GM23338 (cell line): ENCODE measurements around the gene MLANA.

Experiments
- CREB1 ChIP-seq: fragments of 250-450 bp; sonication (Bioruptor Pico); IDR thresholded peaks from 2 replicates; pipeline ENCODE4 v1.5.0; 2020; ENCODE audit warnings: low read depth, mild to moderate bottlenecking, moderate library complexity
- EZH2 ChIP-seq: fragments of 200-600 bp; sonication (generic); IDR thresholded peaks from one replicate; pipeline ENCODE4 v1.8.0; 2017; ENCODE audit warnings: antibody characterized with exemption, mild to moderate bottlenecking, low read depth; ENCODE audit not compliant: unreplicated experiment
- EZH2phosphoT487 ChIP-seq: fragments of 200-600 bp; sonication (generic); IDR thresholded peaks from one replicate; pipeline ENCODE4 v1.8.1; 2018; ENCODE audit warnings: antibody characterized with exemption; ENCODE audit not compliant: unreplicated experiment
- JUNB ChIP-seq: IDR thresholded peaks from one replicate; pipeline ENCODE4 v1.6.1; 2016; ENCODE audit warnings: antibody characterized with exemption; ENCODE audit not compliant: unreplicated experiment
- NANOG ChIP-seq: IDR thresholded peaks from 2 replicates; pipeline ENCODE4 v1.6.1; 2016; ENCODE audit warnings: antibody characterized with exemption, borderline replicate concordance
- POLR2AphosphoS5 ChIP-seq: IDR thresholded peaks from 2 replicates; pipeline ENCODE4 v1.6.1; 2016; ENCODE audit warnings: antibody characterized with exemption, low read depth
- ZNF331 ChIP-seq: fragments of 250-450 bp; sonication (Bioruptor Pico); IDR thresholded peaks from 2 replicates; pipeline ENCODE4 v1.5.0; 2020; ENCODE audit warnings: low read depth, mild to moderate bottlenecking, moderate library complexity
- TF ChIP-seq, protein P1 (sequence below), 2 experiments: fragments of 200-600 bp in 1 of 2; sonication (generic) in 1 of 2; conservative IDR thresholded peaks; 2 replicates each; pipeline versions ENCODE4 v1.5.1 to v1.6.1; 2016 to 2017; ENCODE audit warnings: antibody characterized with exemption in 2 of 2, low read depth in 2 of 2, mild to moderate bottlenecking in 2 of 2, moderate library complexity in 1 of 2
- TF ChIP-seq, protein P2 (sequence below): fragments of 250-450 bp; sonication (Bioruptor Pico); IDR thresholded peaks from 2 replicates; pipeline ENCODE4 v1.5.0; 2020; ENCODE audit warnings: mild to moderate bottlenecking, moderate library complexity
- TF ChIP-seq, protein P3 (sequence below): IDR thresholded peaks from one replicate; pipeline ENCODE4 v1.6.1; 2018; ENCODE audit warnings: antibody characterized with exemption; ENCODE audit not compliant: unreplicated experiment
- TF ChIP-seq, protein P4 (sequence below): IDR thresholded peaks from 2 replicates; pipeline ENCODE4 v1.6.1; 2016; ENCODE audit warnings: antibody characterized with exemption

DNA sequence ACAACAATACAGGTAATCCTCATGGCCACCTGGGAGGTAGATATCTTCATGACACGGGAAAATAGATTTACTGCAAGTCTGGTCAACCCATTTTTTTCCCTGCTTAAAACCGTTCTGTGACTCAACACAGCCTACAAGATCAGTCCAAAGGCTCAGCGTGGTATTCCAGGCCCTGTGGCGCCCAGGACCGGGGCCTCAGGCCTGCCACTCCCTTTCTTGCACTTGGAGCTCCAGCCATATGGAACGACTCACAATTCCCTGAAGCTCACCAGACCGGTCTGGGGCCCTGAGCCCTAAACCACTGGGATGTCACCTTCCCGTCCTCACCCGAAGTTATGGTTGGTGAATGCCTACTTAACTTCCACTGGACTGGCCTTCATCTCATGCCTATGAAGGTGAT is 6.5 kb upstream of the MLANA start:
- TF ChIP-seq, protein P1, sequence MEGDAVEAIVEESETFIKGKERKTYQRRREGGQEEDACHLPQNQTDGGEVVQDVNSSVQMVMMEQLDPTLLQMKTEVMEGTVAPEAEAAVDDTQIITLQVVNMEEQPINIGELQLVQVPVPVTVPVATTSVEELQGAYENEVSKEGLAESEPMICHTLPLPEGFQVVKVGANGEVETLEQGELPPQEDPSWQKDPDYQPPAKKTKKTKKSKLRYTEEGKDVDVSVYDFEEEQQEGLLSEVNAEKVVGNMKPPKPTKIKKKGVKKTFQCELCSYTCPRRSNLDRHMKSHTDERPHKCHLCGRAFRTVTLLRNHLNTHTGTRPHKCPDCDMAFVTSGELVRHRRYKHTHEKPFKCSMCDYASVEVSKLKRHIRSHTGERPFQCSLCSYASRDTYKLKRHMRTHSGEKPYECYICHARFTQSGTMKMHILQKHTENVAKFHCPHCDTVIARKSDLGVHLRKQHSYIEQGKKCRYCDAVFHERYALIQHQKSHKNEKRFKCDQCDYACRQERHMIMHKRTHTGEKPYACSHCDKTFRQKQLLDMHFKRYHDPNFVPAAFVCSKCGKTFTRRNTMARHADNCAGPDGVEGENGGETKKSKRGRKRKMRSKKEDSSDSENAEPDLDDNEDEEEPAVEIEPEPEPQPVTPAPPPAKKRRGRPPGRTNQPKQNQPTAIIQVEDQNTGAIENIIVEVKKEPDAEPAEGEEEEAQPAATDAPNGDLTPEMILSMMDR (conservative IDR thresholded peaks at IDR 0.05; ENCODE audit: low read depth in 2 of 2): no peak
- no peak for TF ChIP-seq POLR2AphosphoS5
- TF ChIP-seq EZH2: no peak
- TF ChIP-seq, protein P2, sequence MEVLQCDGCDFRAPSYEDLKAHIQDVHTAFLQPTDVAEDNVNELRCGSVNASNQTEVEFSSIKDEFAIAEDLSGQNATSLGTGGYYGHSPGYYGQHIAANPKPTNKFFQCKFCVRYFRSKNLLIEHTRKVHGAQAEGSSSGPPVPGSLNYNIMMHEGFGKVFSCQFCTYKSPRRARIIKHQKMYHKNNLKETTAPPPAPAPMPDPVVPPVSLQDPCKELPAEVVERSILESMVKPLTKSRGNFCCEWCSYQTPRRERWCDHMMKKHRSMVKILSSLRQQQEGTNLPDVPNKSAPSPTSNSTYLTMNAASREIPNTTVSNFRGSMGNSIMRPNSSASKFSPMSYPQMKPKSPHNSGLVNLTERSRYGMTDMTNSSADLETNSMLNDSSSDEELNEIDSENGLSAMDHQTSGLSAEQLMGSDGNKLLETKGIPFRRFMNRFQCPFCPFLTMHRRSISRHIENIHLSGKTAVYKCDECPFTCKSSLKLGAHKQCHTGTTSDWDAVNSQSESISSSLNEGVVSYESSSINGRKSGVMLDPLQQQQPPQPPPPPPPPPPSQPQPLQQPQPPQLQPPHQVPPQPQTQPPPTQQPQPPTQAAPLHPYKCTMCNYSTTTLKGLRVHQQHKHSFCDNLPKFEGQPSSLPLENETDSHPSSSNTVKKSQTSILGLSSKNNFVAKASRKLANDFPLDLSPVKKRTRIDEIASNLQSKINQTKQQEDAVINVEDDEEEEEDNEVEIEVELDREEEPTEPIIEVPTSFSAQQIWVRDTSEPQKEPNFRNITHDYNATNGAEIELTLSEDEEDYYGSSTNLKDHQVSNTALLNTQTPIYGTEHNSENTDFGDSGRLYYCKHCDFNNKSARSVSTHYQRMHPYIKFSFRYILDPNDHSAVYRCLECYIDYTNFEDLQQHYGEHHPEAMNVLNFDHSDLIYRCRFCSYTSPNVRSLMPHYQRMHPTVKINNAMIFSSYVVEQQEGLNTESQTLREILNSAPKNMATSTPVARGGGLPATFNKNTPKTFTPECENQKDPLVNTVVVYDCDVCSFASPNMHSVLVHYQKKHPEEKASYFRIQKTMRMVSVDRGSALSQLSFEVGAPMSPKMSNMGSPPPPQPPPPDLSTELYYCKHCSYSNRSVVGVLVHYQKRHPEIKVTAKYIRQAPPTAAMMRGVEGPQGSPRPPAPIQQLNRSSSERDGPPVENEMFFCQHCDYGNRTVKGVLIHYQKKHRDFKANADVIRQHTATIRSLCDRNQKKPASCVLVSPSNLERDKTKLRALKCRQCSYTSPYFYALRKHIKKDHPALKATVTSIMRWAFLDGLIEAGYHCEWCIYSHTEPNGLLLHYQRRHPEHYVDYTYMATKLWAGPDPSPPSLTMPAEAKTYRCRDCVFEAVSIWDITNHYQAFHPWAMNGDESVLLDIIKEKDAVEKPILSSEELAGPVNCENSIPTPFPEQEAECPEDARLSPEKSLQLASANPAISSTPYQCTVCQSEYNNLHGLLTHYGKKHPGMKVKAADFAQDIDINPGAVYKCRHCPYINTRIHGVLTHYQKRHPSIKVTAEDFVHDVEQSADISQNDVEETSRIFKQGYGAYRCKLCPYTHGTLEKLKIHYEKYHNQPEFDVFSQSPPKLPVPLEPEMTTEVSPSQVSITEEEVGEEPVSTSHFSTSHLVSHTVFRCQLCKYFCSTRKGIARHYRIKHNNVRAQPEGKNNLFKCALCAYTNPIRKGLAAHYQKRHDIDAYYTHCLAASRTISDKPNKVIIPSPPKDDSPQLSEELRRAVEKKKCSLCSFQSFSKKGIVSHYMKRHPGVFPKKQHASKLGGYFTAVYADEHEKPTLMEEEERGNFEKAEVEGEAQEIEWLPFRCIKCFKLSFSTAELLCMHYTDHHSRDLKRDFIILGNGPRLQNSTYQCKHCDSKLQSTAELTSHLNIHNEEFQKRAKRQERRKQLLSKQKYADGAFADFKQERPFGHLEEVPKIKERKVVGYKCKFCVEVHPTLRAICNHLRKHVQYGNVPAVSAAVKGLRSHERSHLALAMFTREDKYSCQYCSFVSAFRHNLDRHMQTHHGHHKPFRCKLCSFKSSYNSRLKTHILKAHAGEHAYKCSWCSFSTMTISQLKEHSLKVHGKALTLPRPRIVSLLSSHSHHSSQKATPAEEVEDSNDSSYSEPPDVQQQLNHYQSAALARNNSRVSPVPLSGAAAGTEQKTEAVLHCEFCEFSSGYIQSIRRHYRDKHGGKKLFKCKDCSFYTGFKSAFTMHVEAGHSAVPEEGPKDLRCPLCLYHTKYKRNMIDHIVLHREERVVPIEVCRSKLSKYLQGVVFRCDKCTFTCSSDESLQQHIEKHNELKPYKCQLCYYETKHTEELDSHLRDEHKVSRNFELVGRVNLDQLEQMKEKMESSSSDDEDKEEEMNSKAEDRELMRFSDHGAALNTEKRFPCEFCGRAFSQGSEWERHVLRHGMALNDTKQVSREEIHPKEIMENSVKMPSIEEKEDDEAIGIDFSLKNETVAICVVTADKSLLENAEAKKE: no peak
- TF ChIP-seq CREB1 (CRISPR knock-in tag): no peak
- TF ChIP-seq NANOG: no peak
- no peak for TF ChIP-seq JUNB
- TF ChIP-seq EZH2phosphoT487: no peak
- TF ChIP-seq, protein P3, sequence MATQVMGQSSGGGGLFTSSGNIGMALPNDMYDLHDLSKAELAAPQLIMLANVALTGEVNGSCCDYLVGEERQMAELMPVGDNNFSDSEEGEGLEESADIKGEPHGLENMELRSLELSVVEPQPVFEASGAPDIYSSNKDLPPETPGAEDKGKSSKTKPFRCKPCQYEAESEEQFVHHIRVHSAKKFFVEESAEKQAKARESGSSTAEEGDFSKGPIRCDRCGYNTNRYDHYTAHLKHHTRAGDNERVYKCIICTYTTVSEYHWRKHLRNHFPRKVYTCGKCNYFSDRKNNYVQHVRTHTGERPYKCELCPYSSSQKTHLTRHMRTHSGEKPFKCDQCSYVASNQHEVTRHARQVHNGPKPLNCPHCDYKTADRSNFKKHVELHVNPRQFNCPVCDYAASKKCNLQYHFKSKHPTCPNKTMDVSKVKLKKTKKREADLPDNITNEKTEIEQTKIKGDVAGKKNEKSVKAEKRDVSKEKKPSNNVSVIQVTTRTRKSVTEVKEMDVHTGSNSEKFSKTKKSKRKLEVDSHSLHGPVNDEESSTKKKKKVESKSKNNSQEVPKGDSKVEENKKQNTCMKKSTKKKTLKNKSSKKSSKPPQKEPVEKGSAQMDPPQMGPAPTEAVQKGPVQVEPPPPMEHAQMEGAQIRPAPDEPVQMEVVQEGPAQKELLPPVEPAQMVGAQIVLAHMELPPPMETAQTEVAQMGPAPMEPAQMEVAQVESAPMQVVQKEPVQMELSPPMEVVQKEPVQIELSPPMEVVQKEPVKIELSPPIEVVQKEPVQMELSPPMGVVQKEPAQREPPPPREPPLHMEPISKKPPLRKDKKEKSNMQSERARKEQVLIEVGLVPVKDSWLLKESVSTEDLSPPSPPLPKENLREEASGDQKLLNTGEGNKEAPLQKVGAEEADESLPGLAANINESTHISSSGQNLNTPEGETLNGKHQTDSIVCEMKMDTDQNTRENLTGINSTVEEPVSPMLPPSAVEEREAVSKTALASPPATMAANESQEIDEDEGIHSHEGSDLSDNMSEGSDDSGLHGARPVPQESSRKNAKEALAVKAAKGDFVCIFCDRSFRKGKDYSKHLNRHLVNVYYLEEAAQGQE: no peak
- TF ChIP-seq, protein P4, sequence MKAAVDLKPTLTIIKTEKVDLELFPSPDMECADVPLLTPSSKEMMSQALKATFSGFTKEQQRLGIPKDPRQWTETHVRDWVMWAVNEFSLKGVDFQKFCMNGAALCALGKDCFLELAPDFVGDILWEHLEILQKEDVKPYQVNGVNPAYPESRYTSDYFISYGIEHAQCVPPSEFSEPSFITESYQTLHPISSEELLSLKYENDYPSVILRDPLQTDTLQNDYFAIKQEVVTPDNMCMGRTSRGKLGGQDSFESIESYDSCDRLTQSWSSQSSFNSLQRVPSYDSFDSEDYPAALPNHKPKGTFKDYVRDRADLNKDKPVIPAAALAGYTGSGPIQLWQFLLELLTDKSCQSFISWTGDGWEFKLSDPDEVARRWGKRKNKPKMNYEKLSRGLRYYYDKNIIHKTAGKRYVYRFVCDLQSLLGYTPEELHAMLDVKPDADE: no peak
- TF ChIP-seq ZNF331: no peak
